Upper lobe of left lung (tissue), 4 donors: Measurements from ENCODE around the gene SYT8.

ENCODE experiments used
- CTCF ChIP-seq, 6 experiments: fragments of 450-650 bp in 4 of 6; fragments of 200-600 bp in 2 of 6; sonication (generic) in 2 of 6; IDR thresholded peaks; one replicate each; pipeline ENCODE4 v1.5.1; 2016 to 2019; ENCODE audit warnings: antibody characterized with exemption in 6 of 6
- EP300 ChIP-seq, 4 donors: sonication (generic); formaldehyde crosslinking; IDR thresholded peaks; one replicate each; pipeline ENCODE4 v1.5.1; 2017; ENCODE audit warnings: antibody characterized with exemption in 4 of 4, control low read depth in 2 of 4
- POLR2AphosphoS5 ChIP-seq, 2 donors: sonication (generic); formaldehyde crosslinking; IDR thresholded peaks; one replicate each; pipeline ENCODE4 v1.5.1; 2017; ENCODE audit warnings: antibody characterized with exemption in 2 of 2

DNA sequence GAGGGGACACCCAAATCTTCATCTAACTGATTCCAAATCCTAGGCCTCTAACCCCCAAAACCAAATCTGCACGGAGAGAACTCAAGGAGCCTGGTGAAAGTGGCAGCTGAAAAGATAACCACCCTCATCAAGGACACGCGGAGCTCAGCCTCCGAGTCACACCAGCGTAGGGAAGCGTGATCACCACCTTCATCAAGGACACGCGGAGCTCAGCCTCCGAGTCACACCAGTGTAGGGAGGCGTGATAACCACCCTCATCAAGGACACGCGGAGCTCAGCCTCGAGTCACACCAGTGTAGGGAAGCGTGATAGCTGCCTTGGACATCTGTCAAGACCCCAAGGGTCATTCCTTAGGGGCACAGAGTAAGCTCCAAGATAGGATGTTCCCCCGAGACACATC, 29.3 kb upstream of the SYT8 start:
- TF ChIP-seq CTCF (IDR thresholded peaks at IDR 0.05) (no peak), POLR2AphosphoS5 (IDR thresholded peaks at IDR 0.05) (no peak), EP300 (IDR thresholded peaks at IDR 0.05) (no peak)
